Measurements from ENCODE around the gene FTL. TPM values are rescaled to one million over a fixed set of nuclear protein-coding genes. Genes with fewer than 3 reads are reported as not detected.

The FTL gene
- total RNA-seq, 1 experiment from 2014 or later = 1,983 TPM

GRCh38 chr19:48961051-48961649, 4.0 kb upstream of the FTL start:
- Histone ChIP-seq H3K4me1 (ENCODE audit: insufficient read depth, low read length, poor library complexity, severe bottlenecking) (peaks cover 19% of the 10 kb centered on the region), H3K4me3 (ENCODE audit: low read depth, low read length, poor library complexity, severe bottlenecking) (no peak overlapping the region), H3K27ac (ENCODE audit: low read depth, low read length, poor library complexity, severe bottlenecking) (no peak overlapping the region), H3K36me3 (ENCODE audit: insufficient read depth, low read length, poor library complexity, severe bottlenecking) (peaks cover 3% of the 10 kb centered on the region), H3K27me3 (replicated peaks; ENCODE audit: insufficient read depth, low read depth, low read length, poor library complexity) (no peaks in the 10 kb centered on the region), H3K9me3 (ENCODE audit: low read depth, low read length, poor library complexity, severe bottlenecking) (no peaks in the 10 kb centered on the region)
- POLR2A ChIA-PET (ENCODE audit: low non-redundant PET) = interaction anchor here (0.6 kb wide), 1 partner anchor 19 kb away, joined by 5 read pairs; no protein-coding TSS in a partner anchor
- BruUV-seq (replicated peaks) = no TSS peak
- no peak for TF ChIP-seq CTCF (conservative IDR thresholded peaks at IDR 0.05; ENCODE audit: low read depth, low read length)
- TF ChIP-seq EZH2 (IDR thresholded peaks at IDR 0.05; ENCODE audit: borderline replicate concordance, low read depth, low read length, poor library complexity, severe bottlenecking) = no peak
- intact Hi-C loops (cut with micrococcal nuclease; ENCODE audit: unreplicated experiment) = loop anchor here (10.0 kb wide), 2 partner anchors 86 to 316 kb away; partner anchors contain the start of genes CA11 and PPP1R15A
- CTCF ChIA-PET = no interaction called here
- DNase-seq (ENCODE audit: low spot score) = no peak

GRCh38 chr19:48961673-48962028, 3.5 kb upstream of the FTL start:
- peaks cover 8% of the 10 kb centered on the region for H3K36me3 ChIP-seq (ENCODE audit: insufficient read depth, low read length, poor library complexity, severe bottlenecking)
- no peaks in the 10 kb centered on the region for H3K9me3 ChIP-seq (ENCODE audit: low read depth, low read length, poor library complexity, severe bottlenecking)
- TF ChIP-seq EZH2 (IDR thresholded peaks at IDR 0.05; ENCODE audit: borderline replicate concordance, low read depth, low read length, poor library complexity, severe bottlenecking) (no peak), CTCF (conservative IDR thresholded peaks at IDR 0.05; ENCODE audit: low read depth, low read length) (no peak)
- POLR2A ChIA-PET (ENCODE audit: low non-redundant PET) = no interaction called here
- peaks cover 24% of the 10 kb centered on the region for H3K4me1 ChIP-seq (ENCODE audit: insufficient read depth, low read length, poor library complexity, severe bottlenecking)
- no peak for DNase-seq (ENCODE audit: low spot score)
- no peak overlapping the region for H3K4me3 ChIP-seq (ENCODE audit: low read depth, low read length, poor library complexity, severe bottlenecking)
- intact Hi-C loops (cut with micrococcal nuclease; ENCODE audit: unreplicated experiment) = loop anchor here (10.0 kb wide), 2 partner anchors 87 to 317 kb away; partner anchors contain the start of genes CA11 and PPP1R15A
- no TSS peak for BruUV-seq (replicated peaks)
- peak overlapping the region; percentile 63 for H3K27ac ChIP-seq (ENCODE audit: low read depth, low read length, poor library complexity, severe bottlenecking)
- CTCF ChIA-PET = interaction anchor here (0.6 kb wide), 1 partner anchor 32 kb away, joined by 10 read pairs; the partner anchor contains the start of gene RUVBL2
- no peaks in the 10 kb centered on the region for H3K27me3 ChIP-seq (replicated peaks; ENCODE audit: insufficient read depth, low read depth, low read length, poor library complexity)

DNA sequence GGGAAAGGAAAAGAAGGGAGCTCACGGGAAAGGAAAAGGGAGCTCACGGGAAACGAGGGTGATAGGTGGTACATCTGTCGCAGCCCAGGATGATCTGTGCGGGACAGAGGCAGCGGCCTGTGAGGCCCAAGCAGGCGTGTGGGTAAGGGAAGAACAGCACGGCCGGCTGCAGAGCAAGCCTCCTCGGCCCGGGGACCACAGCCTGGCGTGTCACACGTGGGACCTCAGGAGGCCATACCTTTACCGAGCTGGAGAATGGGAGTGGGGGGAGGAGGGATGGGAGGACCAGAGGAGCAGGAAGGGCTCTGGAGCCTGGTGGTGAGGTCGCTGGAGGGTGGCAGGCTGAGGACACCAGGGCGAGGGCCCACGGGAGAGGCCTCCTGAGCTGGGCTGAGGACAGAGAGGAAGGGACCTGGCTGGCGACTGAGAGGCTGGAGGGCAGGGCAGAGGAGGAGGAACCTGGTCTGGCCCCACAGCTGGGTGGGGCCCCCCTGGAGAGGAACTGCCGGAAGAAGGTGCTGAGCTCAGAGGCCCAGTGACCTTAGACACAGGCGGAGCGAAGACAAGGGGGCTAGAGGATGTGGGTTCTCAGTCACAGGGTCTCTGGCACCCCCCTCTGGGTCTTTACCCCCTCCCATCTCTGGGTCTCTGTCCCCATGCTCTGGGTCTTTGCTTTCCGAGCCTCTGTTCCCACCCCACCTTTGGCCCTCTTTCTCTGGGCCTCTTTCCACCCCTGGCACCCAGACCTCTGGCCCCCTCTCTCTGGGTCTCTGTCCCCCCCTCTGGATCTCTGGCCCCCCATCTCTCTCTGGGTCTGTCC, 2.9 kb upstream of the FTL start:
- intact Hi-C loops (cut with micrococcal nuclease; ENCODE audit: unreplicated experiment) = loop anchor here (10.0 kb wide), 2 partner anchors 87 to 317 kb away; partner anchors contain the start of genes CA11 and PPP1R15A
- Histone ChIP-seq H3K36me3 (ENCODE audit: insufficient read depth, low read length, poor library complexity, severe bottlenecking) (peaks cover 12% of the 10 kb centered on the region), H3K27ac (ENCODE audit: low read depth, low read length, poor library complexity, severe bottlenecking) (peak overlapping the region; percentile 63), H3K4me3 (ENCODE audit: low read depth, low read length, poor library complexity, severe bottlenecking) (no peak overlapping the region), H3K9me3 (ENCODE audit: low read depth, low read length, poor library complexity, severe bottlenecking) (no peaks in the 10 kb centered on the region), H3K27me3 (replicated peaks; ENCODE audit: insufficient read depth, low read depth, low read length, poor library complexity) (no peaks in the 10 kb centered on the region), H3K4me1 (ENCODE audit: insufficient read depth, low read length, poor library complexity, severe bottlenecking) (peaks cover 30% of the 10 kb centered on the region)
- BruUV-seq (replicated peaks) = no TSS peak
- POLR2A ChIA-PET (ENCODE audit: low non-redundant PET) = no interaction called here
- no peak for DNase-seq (ENCODE audit: low spot score)
- CTCF ChIA-PET = interaction anchor here (0.6 kb wide), 1 partner anchor 31 kb away, joined by 10 read pairs; the partner anchor contains the start of gene RUVBL2
- TF ChIP-seq CTCF (conservative IDR thresholded peaks at IDR 0.05; ENCODE audit: low read depth, low read length) (no peak), EZH2 (IDR thresholded peaks at IDR 0.05; ENCODE audit: borderline replicate concordance, low read depth, low read length, poor library complexity, severe bottlenecking) (no peak)
